Astrocyte of the cerebellum (primary cell): ENCODE measurements around the gene NPM1.

Experiments used
- DNase-seq: peaks from one replicate; pipeline ENCODE4 v3.0.0-alpha.2; 2011; ENCODE audit warnings: low read depth
- H3K4me3 ChIP-seq: 2 replicates; pipeline ENCODE4 v1.5.1; 2011; ENCODE audit warnings: mild to moderate bottlenecking, low read depth, low read length, moderate library complexity
- in situ Hi-C: cut with HindIII; loops from 2 replicates; pipeline ENCODE4 v1.10.0; 2017; ENCODE audit warnings: low sequenced_read_pairs
- TF ChIP-seq, protein P1 (sequence below): IDR thresholded peaks from 2 replicates; pipeline ENCODE4 v1.5.1; 2012; ENCODE audit warnings: low read length, low read depth, moderate library complexity, mild to moderate bottlenecking; ENCODE audit errors: missing control alignments

The NPM1 gene

GRCh38 chr5:171449426-171449825 lies 61.8 kb downstream of the NPM1 start:
- no peak for DNase-seq
- in situ Hi-C loops = no loop called here
- TF ChIP-seq, protein P1, sequence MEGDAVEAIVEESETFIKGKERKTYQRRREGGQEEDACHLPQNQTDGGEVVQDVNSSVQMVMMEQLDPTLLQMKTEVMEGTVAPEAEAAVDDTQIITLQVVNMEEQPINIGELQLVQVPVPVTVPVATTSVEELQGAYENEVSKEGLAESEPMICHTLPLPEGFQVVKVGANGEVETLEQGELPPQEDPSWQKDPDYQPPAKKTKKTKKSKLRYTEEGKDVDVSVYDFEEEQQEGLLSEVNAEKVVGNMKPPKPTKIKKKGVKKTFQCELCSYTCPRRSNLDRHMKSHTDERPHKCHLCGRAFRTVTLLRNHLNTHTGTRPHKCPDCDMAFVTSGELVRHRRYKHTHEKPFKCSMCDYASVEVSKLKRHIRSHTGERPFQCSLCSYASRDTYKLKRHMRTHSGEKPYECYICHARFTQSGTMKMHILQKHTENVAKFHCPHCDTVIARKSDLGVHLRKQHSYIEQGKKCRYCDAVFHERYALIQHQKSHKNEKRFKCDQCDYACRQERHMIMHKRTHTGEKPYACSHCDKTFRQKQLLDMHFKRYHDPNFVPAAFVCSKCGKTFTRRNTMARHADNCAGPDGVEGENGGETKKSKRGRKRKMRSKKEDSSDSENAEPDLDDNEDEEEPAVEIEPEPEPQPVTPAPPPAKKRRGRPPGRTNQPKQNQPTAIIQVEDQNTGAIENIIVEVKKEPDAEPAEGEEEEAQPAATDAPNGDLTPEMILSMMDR = no peak
- H3K4me3 ChIP-seq = no peak overlapping the region

DNA sequence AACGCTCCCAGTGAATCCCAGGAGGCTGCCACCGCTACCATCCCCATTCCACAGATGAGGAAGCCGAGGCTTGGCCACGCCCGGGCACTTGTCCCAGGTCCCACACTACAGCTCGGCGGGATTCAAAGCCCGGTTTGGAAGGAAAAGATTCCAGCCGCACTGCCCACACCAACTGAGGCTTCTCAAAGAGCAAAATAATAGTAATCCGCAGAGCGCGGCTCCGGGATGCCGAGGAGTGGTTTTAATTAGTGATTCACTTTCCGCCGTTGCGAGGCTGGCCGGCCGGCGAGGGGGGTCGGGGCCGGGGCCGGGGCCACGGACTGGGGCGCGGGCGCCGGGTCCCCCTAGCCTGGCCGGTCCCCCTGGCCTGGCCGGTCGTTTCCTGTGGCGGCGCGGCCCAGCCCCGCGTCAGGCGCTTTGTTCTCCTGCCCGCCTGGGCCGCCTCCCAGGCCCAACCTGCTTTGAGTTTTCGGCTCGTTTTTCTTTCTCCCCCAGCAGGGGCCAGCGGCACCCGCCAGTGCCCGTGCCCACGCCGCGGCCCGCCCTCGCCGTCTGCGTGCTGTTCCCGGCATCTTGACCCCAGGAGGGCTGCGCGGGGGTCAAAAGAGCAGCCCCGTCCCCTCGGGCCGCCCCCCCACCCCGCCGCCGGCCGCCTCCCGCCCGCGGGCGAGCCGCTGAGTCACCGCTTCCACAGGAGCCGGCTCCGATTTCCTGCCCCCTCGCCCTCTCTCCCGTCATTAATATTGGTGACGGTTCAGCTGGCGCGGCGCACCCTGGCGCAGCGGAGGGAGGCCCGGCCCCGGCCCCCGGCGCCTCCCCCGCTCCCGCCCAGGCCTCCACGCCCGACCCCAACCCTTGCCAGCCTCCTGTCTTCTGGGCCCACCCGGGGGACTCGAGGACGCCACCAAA lies 63.0 kb downstream of the NPM1 start:
- in situ Hi-C loops = no loop called here
- H3K4me3 ChIP-seq = no peak overlapping the region
- TF ChIP-seq, protein P1 = no peak
- DNase-seq = peak; percentile 46

GRCh38 chr5:171451421-171451820 lies 63.8 kb downstream of the NPM1 start:
- H3K4me3 ChIP-seq = no peak overlapping the region
- in situ Hi-C loops = no loop called here
- no peak for DNase-seq
- TF ChIP-seq, protein P1 = no peak

- in situ Hi-C loops = no loop called here
- no peak overlapping the region for H3K4me3 ChIP-seq
- TF ChIP-seq, protein P1 = no peak
- no peak for DNase-seq
Measured at GRCh38 chr5:171453056-171453725, 65.5 kb downstream of the NPM1 start.

- in situ Hi-C loops = no loop called here
- no peak for DNase-seq
- H3K4me3 ChIP-seq = no peak overlapping the region
- TF ChIP-seq, protein P1 = no peak
Measured at GRCh38 chr5:171453988-171454387, 66.3 kb downstream of the NPM1 start.

GRCh38 chr5:171454549-171454948 lies 66.9 kb downstream of the NPM1 start:
- TF ChIP-seq, protein P1 = no peak
- in situ Hi-C loops = no loop called here
- H3K4me3 ChIP-seq = no peak overlapping the region
- DNase-seq = no peak
